ENCODE data around the gene NFASC. TPM values are rescaled to one million over a fixed set of nuclear protein-coding genes. Genes with fewer than 3 reads are reported as not detected.

Gene NFASC
- total RNA-seq, 2 experiments from 2014 or later = not detected

DNA sequence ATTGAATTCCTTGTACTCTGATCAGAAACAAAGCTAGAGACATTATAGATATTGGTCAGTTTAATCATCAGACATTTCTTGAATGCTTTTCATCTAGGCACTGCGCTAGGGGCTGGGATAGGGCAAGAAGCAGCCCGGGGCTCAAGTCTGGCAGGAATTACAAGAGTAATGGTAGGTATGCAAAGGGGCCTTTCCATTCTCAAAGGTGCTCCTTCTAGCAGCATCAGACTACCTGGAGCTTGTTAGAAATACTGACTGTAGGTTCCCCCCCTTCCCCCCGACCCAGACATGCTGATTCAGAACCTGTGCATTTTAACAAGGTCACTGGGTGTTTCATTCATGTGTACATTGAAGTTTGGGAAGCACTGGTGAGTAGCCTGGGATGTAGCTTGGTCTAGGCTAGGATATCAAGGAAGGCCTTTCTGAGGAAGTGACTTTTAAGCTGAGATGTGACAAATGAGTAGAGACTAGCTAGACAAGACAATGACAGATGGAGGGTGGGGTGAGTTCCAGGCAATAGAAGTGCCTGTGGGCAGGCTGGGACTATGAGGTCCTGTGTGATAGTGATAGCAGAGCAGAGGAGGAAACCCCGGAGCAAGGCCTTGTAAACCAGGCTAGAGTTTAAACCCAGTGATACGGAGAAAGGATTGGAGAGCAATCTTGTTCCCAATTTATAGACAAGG lies 26.3 kb downstream of the NFASC start:
- Histone ChIP-seq H3K36me3 (ENCODE audit: insufficient read depth, low read length) (no peaks in the 10 kb centered on the region), H3K4me3 (ENCODE audit: low read length) (no peak overlapping the region), H3K27ac (ENCODE audit: low read depth in 1 of 2, low read length in 2 of 2) (no peak overlapping the region), H3K9me3 (ENCODE audit: control insufficient read depth in 1 of 2, insufficient read depth in 1 of 2, low read length in 2 of 2) (no peaks in the 10 kb centered on the region), H3K27me3 (ENCODE audit: control insufficient read depth in 1 of 2, insufficient read depth in 2 of 2, low read length in 2 of 2) (peaks cover 12 to 28% of the 10 kb centered on the region in 2 experiments), H3K4me1 (ENCODE audit: insufficient read depth, low read length) (no peaks in the 10 kb centered on the region)
- no peak overlapping the region for H3K27ac Mint-ChIP-seq
- DNase-seq (no peak), ATAC-seq (ENCODE audit: poor library complexity) (no peak)
- H3K9me3 Mint-ChIP-seq = no peaks in the 10 kb centered on the region
- TF ChIP-seq, protein P1, sequence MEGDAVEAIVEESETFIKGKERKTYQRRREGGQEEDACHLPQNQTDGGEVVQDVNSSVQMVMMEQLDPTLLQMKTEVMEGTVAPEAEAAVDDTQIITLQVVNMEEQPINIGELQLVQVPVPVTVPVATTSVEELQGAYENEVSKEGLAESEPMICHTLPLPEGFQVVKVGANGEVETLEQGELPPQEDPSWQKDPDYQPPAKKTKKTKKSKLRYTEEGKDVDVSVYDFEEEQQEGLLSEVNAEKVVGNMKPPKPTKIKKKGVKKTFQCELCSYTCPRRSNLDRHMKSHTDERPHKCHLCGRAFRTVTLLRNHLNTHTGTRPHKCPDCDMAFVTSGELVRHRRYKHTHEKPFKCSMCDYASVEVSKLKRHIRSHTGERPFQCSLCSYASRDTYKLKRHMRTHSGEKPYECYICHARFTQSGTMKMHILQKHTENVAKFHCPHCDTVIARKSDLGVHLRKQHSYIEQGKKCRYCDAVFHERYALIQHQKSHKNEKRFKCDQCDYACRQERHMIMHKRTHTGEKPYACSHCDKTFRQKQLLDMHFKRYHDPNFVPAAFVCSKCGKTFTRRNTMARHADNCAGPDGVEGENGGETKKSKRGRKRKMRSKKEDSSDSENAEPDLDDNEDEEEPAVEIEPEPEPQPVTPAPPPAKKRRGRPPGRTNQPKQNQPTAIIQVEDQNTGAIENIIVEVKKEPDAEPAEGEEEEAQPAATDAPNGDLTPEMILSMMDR (IDR thresholded peaks at IDR 0.05) = no peak
- H3K4me3 Mint-ChIP-seq = no peak overlapping the region
- intact Hi-C loops (cut with DNase I, micrococcal nuclease) = no loop called here
- ChIA-PET POLR2A (no interaction called here), CTCF (no interaction called here)
- H3K27me3 Mint-ChIP-seq = peaks cover 67% of the 10 kb centered on the region
- no peaks in the 10 kb centered on the region for H3K36me3 Mint-ChIP-seq (ENCODE audit: low read depth)
- H3K4me1 Mint-ChIP-seq (ENCODE audit: low read depth) = no peaks in the 10 kb centered on the region

DNA sequence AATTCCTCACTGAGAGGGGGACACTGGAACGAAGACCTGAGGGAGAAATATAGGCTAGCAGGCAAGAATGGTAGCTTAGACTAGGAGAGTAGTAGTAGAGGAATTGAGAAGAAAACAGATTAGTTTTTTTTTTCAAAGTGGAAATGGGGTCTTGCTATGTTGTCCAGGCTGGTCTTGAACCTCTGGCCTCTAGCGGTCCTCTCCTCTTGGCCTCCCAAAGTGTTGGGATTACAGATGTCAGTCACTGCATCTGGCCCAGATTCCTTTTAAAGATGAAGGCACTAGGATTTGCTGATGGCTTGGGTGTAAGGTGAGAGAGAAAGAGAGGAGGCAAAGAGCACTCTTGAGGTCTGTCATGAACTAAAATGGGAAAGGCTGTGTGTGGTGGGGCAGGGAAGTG lies 30.1 kb downstream of the NFASC start:
- H3K27me3 Mint-ChIP-seq = peaks cover 66% of the 10 kb centered on the region
- no peak for DNase-seq
- no peaks in the 10 kb centered on the region for H3K9me3 Mint-ChIP-seq
- H3K4me1 ChIP-seq (ENCODE audit: insufficient read depth, low read length) = no peaks in the 10 kb centered on the region
- no peak overlapping the region for H3K4me3 Mint-ChIP-seq
- H3K36me3 Mint-ChIP-seq (ENCODE audit: low read depth) = no peaks in the 10 kb centered on the region
- H3K4me3 ChIP-seq (ENCODE audit: low read length) = no peak overlapping the region
- TF ChIP-seq, protein P1 (IDR thresholded peaks at IDR 0.05) = no peak
- H3K27ac ChIP-seq (ENCODE audit: low read depth in 1 of 2, low read length in 2 of 2) = no peak overlapping the region
- H3K27ac Mint-ChIP-seq = no peak overlapping the region
- no peak for ATAC-seq (ENCODE audit: poor library complexity)
- peaks cover 12 to 31% of the 10 kb centered on the region in 2 experiments for H3K27me3 ChIP-seq (ENCODE audit: control insufficient read depth in 1 of 2, insufficient read depth in 2 of 2, low read length in 2 of 2)
- CTCF ChIA-PET = no interaction called here
- H3K36me3 ChIP-seq (ENCODE audit: insufficient read depth, low read length) = no peaks in the 10 kb centered on the region
- no peaks in the 10 kb centered on the region for H3K4me1 Mint-ChIP-seq (ENCODE audit: low read depth)
- POLR2A ChIA-PET = no interaction called here
- intact Hi-C loops (cut with DNase I, micrococcal nuclease) = no loop called here
- H3K9me3 ChIP-seq (ENCODE audit: control insufficient read depth in 1 of 2, insufficient read depth in 1 of 2, low read length in 2 of 2) = no peaks in the 10 kb centered on the region

DNA sequence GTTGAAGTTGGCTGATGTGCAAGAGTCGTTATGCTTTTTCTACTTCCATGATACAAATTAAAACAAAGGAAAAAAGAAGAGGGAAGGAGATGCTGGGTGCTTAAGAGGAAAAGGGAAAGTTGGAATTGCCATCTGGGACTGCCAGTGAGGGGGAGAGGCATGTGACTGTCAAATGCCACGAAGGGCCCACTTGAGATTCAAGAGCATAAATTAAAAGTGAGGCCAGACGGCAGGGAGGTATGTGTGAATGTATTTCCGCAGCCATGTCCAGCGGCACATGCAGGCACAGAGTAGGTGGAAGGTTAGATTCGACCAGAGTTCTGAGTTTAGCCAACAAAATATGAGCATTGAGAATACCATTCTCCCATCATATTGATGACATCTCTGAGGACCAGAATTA lies 32.0 kb downstream of the NFASC start:
- H3K36me3 Mint-ChIP-seq (ENCODE audit: low read depth) = no peaks in the 10 kb centered on the region
- no peaks in the 10 kb centered on the region for H3K9me3 ChIP-seq (ENCODE audit: control insufficient read depth in 1 of 2, insufficient read depth in 1 of 2, low read length in 2 of 2)
- POLR2A ChIA-PET = no interaction called here
- H3K27ac ChIP-seq (ENCODE audit: low read depth in 1 of 2, low read length in 2 of 2) = no peak overlapping the region
- intact Hi-C loops (cut with DNase I, micrococcal nuclease) = no loop called here
- no peaks in the 10 kb centered on the region for H3K4me1 Mint-ChIP-seq (ENCODE audit: low read depth)
- DNase-seq (no peak), ATAC-seq (ENCODE audit: poor library complexity) (no peak)
- H3K36me3 ChIP-seq (ENCODE audit: insufficient read depth, low read length) = no peaks in the 10 kb centered on the region
- H3K27ac Mint-ChIP-seq = no peak overlapping the region
- CTCF ChIA-PET = no interaction called here
- peaks cover 12 to 20% of the 10 kb centered on the region in 2 experiments for H3K27me3 ChIP-seq (ENCODE audit: control insufficient read depth in 1 of 2, insufficient read depth in 2 of 2, low read length in 2 of 2)
- TF ChIP-seq, protein P1 (IDR thresholded peaks at IDR 0.05) = no peak
- H3K4me3 Mint-ChIP-seq = no peak overlapping the region
- H3K9me3 Mint-ChIP-seq = no peaks in the 10 kb centered on the region
- H3K4me1 ChIP-seq (ENCODE audit: insufficient read depth, low read length) = no peaks in the 10 kb centered on the region
- peaks cover 53% of the 10 kb centered on the region for H3K27me3 Mint-ChIP-seq
- H3K4me3 ChIP-seq (ENCODE audit: low read length) = no peak overlapping the region
